ENCODE data around the gene ZBP1.

The ZBP1 gene

DNA sequence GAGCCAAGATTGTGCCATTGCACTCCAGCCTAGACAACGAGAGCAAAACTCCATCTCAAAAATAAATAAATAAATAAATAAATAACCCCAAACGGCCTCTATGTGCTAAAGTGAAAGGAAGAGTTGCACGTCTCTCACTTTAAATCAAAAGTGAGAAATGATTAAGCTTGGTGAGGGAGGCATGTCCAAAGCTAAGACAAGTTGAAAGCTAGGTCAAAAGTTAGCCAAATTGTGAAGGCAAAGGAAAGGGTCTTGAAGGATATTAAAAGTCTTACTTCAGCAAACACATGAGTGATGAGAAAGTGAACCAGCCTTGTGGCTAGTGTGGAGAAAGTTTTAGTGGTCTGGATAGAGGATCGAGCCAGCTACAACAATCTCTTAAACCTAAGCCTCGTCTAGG, 14.3 kb downstream of the ZBP1 start:
- no peak for TF ChIP-seq TEAD4 (IDR thresholded peaks at IDR 0.05)
- TF ChIP-seq USF1 (IDR thresholded peaks at IDR 0.05) = no peak
- no peak for TF ChIP-seq EGR1 (IDR thresholded peaks at IDR 0.05)
- no peak for TF ChIP-seq FOXM1 (IDR thresholded peaks at IDR 0.05; ENCODE audit: borderline replicate concordance, low read depth)
- no peak for TF ChIP-seq CEBPB (IDR thresholded peaks at IDR 0.05)
- TF ChIP-seq TCF12 (IDR thresholded peaks at IDR 0.05; ENCODE audit: low read depth) = no peak
- TF ChIP-seq ZBTB7A (IDR thresholded peaks at IDR 0.05; ENCODE audit: low read depth) = no peak
- TF ChIP-seq CREB1 (IDR thresholded peaks at IDR 0.05; ENCODE audit: low read depth) = no peak
- TF ChIP-seq, protein P1, sequence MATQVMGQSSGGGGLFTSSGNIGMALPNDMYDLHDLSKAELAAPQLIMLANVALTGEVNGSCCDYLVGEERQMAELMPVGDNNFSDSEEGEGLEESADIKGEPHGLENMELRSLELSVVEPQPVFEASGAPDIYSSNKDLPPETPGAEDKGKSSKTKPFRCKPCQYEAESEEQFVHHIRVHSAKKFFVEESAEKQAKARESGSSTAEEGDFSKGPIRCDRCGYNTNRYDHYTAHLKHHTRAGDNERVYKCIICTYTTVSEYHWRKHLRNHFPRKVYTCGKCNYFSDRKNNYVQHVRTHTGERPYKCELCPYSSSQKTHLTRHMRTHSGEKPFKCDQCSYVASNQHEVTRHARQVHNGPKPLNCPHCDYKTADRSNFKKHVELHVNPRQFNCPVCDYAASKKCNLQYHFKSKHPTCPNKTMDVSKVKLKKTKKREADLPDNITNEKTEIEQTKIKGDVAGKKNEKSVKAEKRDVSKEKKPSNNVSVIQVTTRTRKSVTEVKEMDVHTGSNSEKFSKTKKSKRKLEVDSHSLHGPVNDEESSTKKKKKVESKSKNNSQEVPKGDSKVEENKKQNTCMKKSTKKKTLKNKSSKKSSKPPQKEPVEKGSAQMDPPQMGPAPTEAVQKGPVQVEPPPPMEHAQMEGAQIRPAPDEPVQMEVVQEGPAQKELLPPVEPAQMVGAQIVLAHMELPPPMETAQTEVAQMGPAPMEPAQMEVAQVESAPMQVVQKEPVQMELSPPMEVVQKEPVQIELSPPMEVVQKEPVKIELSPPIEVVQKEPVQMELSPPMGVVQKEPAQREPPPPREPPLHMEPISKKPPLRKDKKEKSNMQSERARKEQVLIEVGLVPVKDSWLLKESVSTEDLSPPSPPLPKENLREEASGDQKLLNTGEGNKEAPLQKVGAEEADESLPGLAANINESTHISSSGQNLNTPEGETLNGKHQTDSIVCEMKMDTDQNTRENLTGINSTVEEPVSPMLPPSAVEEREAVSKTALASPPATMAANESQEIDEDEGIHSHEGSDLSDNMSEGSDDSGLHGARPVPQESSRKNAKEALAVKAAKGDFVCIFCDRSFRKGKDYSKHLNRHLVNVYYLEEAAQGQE (IDR thresholded peaks at IDR 0.05; ENCODE audit: low read depth) = no peak
- TF ChIP-seq YY1 (IDR thresholded peaks at IDR 0.05; ENCODE audit: low read depth) = no peak
- TF ChIP-seq NFIC (IDR thresholded peaks at IDR 0.05) = no peak
- TF ChIP-seq EP300 (IDR thresholded peaks at IDR 0.05; ENCODE audit: borderline replicate concordance) = no peak
- no peak for TF ChIP-seq RAD21 (IDR thresholded peaks at IDR 0.05; ENCODE audit: low read depth)
- TF ChIP-seq TAF1 (IDR thresholded peaks at IDR 0.05; ENCODE audit: low read depth) = no peak
- TF ChIP-seq, protein P2, sequence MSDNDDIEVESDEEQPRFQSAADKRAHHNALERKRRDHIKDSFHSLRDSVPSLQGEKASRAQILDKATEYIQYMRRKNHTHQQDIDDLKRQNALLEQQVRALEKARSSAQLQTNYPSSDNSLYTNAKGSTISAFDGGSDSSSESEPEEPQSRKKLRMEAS (IDR thresholded peaks at IDR 0.05) = no peak

DNA sequence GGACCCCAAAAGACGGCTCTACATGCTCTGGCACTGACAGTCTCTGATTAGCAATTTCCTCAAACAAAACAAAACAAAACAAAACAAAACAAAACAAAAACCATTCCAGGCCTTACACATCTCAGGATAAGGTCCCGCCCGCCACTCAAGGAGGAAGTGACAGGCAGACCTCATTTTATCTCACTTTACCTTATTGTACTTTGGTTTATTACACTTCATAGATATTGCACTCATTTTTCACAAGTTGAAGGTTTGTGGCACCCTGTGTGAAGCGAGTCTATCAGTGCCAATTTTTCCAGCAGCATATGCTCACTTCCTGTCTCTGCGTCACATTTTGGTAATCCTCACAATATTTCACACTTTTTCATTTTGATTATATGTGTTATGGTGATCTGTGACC, 15.2 kb downstream of the ZBP1 start:
- no peak for TF ChIP-seq TCF12 (IDR thresholded peaks at IDR 0.05; ENCODE audit: low read depth)
- TF ChIP-seq ZBTB7A (IDR thresholded peaks at IDR 0.05; ENCODE audit: low read depth) = no peak
- TF ChIP-seq, protein P2 (IDR thresholded peaks at IDR 0.05) = no peak
- no peak for TF ChIP-seq RAD21 (IDR thresholded peaks at IDR 0.05; ENCODE audit: low read depth)
- no peak for TF ChIP-seq NFIC (IDR thresholded peaks at IDR 0.05)
- no peak for TF ChIP-seq EGR1 (IDR thresholded peaks at IDR 0.05)
- no peak for TF ChIP-seq TAF1 (IDR thresholded peaks at IDR 0.05; ENCODE audit: low read depth)
- no peak for TF ChIP-seq CREB1 (IDR thresholded peaks at IDR 0.05; ENCODE audit: low read depth)
- no peak for TF ChIP-seq YY1 (IDR thresholded peaks at IDR 0.05; ENCODE audit: low read depth)
- TF ChIP-seq TEAD4 (IDR thresholded peaks at IDR 0.05) = no peak
- no peak for TF ChIP-seq USF1 (IDR thresholded peaks at IDR 0.05)

DNA sequence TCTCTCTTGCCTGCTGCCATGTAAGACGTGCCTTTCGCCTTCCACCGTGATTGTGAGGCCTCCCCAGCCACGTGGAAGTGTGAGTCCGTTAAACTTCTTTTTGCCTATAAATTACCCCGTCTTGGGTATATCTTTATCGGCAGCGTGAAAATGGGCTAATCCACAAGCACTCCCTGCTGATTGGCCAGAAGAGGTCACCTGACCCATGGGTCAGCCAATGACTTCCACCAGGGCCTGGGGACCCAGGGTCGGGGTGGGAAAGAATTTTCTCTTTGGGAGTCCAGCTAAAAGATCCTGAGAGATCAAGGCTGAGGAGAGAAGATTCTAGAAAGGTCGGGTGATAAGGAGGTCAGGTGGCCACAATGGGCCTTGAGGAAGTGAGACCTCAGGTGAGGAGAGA, 17.1 kb downstream of the ZBP1 start:
- TF ChIP-seq NFIC (IDR thresholded peaks at IDR 0.05) (no peak), USF1 (IDR thresholded peaks at IDR 0.05) (peak; percentile 44; the same call in 1 of the 2 replicates)

- TF ChIP-seq EP300 (IDR thresholded peaks at IDR 0.05; ENCODE audit: borderline replicate concordance) (no peak), RAD21 (IDR thresholded peaks at IDR 0.05; ENCODE audit: low read depth) (no peak), USF1 (IDR thresholded peaks at IDR 0.05) (no peak), TCF12 (IDR thresholded peaks at IDR 0.05; ENCODE audit: low read depth) (no peak), EGR1 (IDR thresholded peaks at IDR 0.05) (no peak), FOXM1 (IDR thresholded peaks at IDR 0.05; ENCODE audit: borderline replicate concordance, low read depth) (no peak), NFIC (IDR thresholded peaks at IDR 0.05) (no peak), CEBPB (IDR thresholded peaks at IDR 0.05) (no peak), TAF1 (IDR thresholded peaks at IDR 0.05; ENCODE audit: low read depth) (no peak), TEAD4 (IDR thresholded peaks at IDR 0.05) (no peak), YY1 (IDR thresholded peaks at IDR 0.05; ENCODE audit: low read depth) (no peak)
- TF ChIP-seq, protein P2 (IDR thresholded peaks at IDR 0.05) = no peak
- TF ChIP-seq, protein P1 (IDR thresholded peaks at IDR 0.05; ENCODE audit: low read depth) = no peak
Measured at GRCh38 chr20:57601737-57602136, 18.5 kb downstream of the ZBP1 start.

DNA sequence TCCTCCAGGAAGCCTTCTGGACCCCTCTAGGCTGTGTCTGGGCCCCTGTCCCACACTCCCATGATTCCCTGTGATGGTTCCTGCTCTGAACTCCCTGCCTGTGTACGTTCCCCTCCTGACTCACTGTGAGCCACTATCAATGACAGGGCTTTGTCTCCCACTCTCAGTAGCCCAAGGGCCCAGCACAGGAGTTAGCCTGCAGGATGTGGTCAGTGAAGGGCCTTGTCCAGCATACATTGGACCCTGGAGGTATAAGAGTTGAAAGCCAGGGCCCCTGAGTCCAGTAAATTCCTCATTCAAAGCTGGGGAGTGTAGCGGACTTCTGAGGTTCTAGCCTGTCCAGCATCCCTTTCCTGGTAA, 19.0 kb downstream of the ZBP1 start:
- TF ChIP-seq ZBTB7A (IDR thresholded peaks at IDR 0.05; ENCODE audit: low read depth) (no peak), CEBPB (IDR thresholded peaks at IDR 0.05) (no peak), TEAD4 (IDR thresholded peaks at IDR 0.05) (no peak), YY1 (IDR thresholded peaks at IDR 0.05; ENCODE audit: low read depth) (no peak), EGR1 (IDR thresholded peaks at IDR 0.05) (no peak)
